Measurements from ENCODE around the gene ACIN1.

- TF ChIP-seq CTCF (IDR thresholded peaks at IDR 0.05) (no peak), POLR2A (IDR thresholded peaks at IDR 0.05) (no peak)
Measured at GRCh38 chr14:23105348-23105824, 10.4 kb upstream of the ACIN1 start.

Data from testis (tissue), 2 donors.